Keratinocyte (primary cell): ENCODE measurements around the gene KIF3C. TPM values are rescaled to one million over a fixed set of nuclear protein-coding genes. Genes with fewer than 3 reads are reported as not detected.

Source experiments
- DNase-seq: peaks from one replicate; pipeline ENCODE4 v3.0.0-alpha.2; 2011; ENCODE audit warnings: low read depth, missing footprints, low spot score
- FAIRE-seq: peaks from 2 replicates; lab custom pipeline; 2011; peaks lifted over from hg19 to GRCh38; lab: Jason Lieb, UNC
- H2AFZ ChIP-seq: 2 replicates; pipeline ENCODE4 v1.6.0; 2012; ENCODE audit warnings: low read length, control low read depth, inconsistent platforms; ENCODE audit not compliant: control insufficient read depth
- H3K27ac ChIP-seq: 2 replicates; pipeline ENCODE4 v1.5.1; 2011; ENCODE audit warnings: low read length; ENCODE audit not compliant: control insufficient read depth, insufficient read depth
- H3K27me3 ChIP-seq: 3 replicates; pipeline ENCODE4 v1.6.0; 2011; ENCODE audit warnings: low read length; ENCODE audit not compliant: control insufficient read depth, insufficient read depth; ENCODE audit errors: extremely low read depth
- H3K36me3 ChIP-seq, 2 experiments: 2 replicates in 1 of 2; 3 replicates in 1 of 2; pipeline ENCODE4 v1.5.1; 2011; ENCODE audit warnings: low read length in 2 of 2, mild to moderate bottlenecking in 1 of 2; ENCODE audit not compliant: control insufficient read depth in 2 of 2, insufficient read depth in 2 of 2; ENCODE audit errors: extremely low read depth in 1 of 2
- H3K4me1 ChIP-seq: 3 replicates; pipeline ENCODE4 v1.5.1; 2011; ENCODE audit warnings: low read length; ENCODE audit not compliant: control insufficient read depth, insufficient read depth; ENCODE audit errors: extremely low read depth
- H3K4me2 ChIP-seq: 3 replicates; pipeline ENCODE4 v1.6.0; 2011; ENCODE audit warnings: low read depth, low read length; ENCODE audit not compliant: control insufficient read depth, insufficient read depth; ENCODE audit errors: extremely low read depth
- H3K4me3 ChIP-seq, 3 experiments: fragments of 200-600 bp in 1 of 3; sonication (generic) in 1 of 3; 2 replicates in 2 of 3; 3 replicates in 1 of 3; pipeline ENCODE4 v1.5.1; 2011 to 2016; ENCODE audit warnings: low read length in 3 of 3, mild to moderate bottlenecking in 3 of 3, control low read depth in 2 of 3, inconsistent platforms in 1 of 3, low read depth in 1 of 3, mixed read lengths in 1 of 3, mixed run types in 1 of 3, moderate library complexity in 1 of 3; ENCODE audit not compliant: control insufficient read depth in 2 of 3, insufficient read depth in 2 of 3; ENCODE audit errors: extremely low read depth in 1 of 3
- H3K79me2 ChIP-seq: 2 replicates; pipeline ENCODE4 v1.6.0; 2012; ENCODE audit warnings: low read length; ENCODE audit not compliant: control insufficient read depth, insufficient read depth
- H3K9ac ChIP-seq: 3 replicates; pipeline ENCODE4 v1.6.0; 2011; ENCODE audit warnings: low read length; ENCODE audit not compliant: control insufficient read depth, insufficient read depth; ENCODE audit errors: extremely low read depth
- H3K9me1 ChIP-seq: 3 replicates; pipeline ENCODE4 v1.6.0; 2011; ENCODE audit warnings: low read length; ENCODE audit not compliant: control insufficient read depth, insufficient read depth; ENCODE audit errors: extremely low read depth
- H3K9me3 ChIP-seq: 2 replicates; pipeline ENCODE4 v1.5.1; 2012; ENCODE audit warnings: low read depth, low read length; ENCODE audit not compliant: control insufficient read depth
- H4K20me1 ChIP-seq: 3 replicates; pipeline ENCODE4 v1.6.0; 2011; ENCODE audit warnings: low read length; ENCODE audit not compliant: control insufficient read depth, insufficient read depth; ENCODE audit errors: extremely low read depth
- CTCF ChIP-seq, 3 experiments: IDR thresholded peaks in 1 of 3; conservative IDR thresholded peaks in 1 of 3; optimal IDR thresholded peaks in 1 of 3; 2 replicates in 2 of 3; 3 replicates in 1 of 3; pipeline versions ENCODE3 to v1.5.1; 2011; ENCODE audit warnings: low read length in 3 of 3, mild to moderate bottlenecking in 3 of 3, moderate library complexity in 2 of 3, control low read depth in 1 of 3, inconsistent platforms in 1 of 3; ENCODE audit not compliant: insufficient read depth in 2 of 3; ENCODE audit errors: extremely low read depth in 1 of 3
- EZH2 ChIP-seq: IDR thresholded peaks from one replicate; pipeline ENCODE4 v1.6.1; 2012; ENCODE audit warnings: inconsistent platforms, mild to moderate bottlenecking, low read length, moderate library complexity
- dilution Hi-C: fragments of 300-500 bp; cut with MboI; formaldehyde crosslinking; loops from one replicate; pipeline ENCODE4 v1.7.0; 2020; ENCODE audit warnings: low sequenced_read_pairs; ENCODE audit not compliant: extremely low pct_ligation_motif_present
- polyA plus RNA-seq, 5 experiments: library from polyadenylated mRNA; depleted of rRNA in 3 of 5; stranded (reverse) in 3 of 5; stranded (forward) in 1 of 5; unstranded in 1 of 5; fragments of >200 nt; gene quantifications; 1 replicate in 1 of 5; 2 replicates in 3 of 5; 3 replicates in 1 of 5; pipeline versions ENCODE4 v1.2.1 to v1.2.3, GENCODE V29; 2011 to 2012; ENCODE audit warnings: missing spikeins in 2 of 5, low read depth in 1 of 5, low replicate concordance in 1 of 5

Gene KIF3C
- polyA plus RNA-seq, 1 donor (not counting 4 experiments of a cell fraction or from before 2014, with no cell fraction given), result 6.5 TPM

- peak overlapping the region; percentile 64 for H3K4me2 ChIP-seq
- peak overlapping the region; percentile 63 for H3K9ac ChIP-seq
- FAIRE-seq (peak; percentile 92), DNase-seq (peak; percentile 100)
- H3K9me3 ChIP-seq, result no peaks in the 10 kb centered on the region
- H3K9me1 ChIP-seq, result peaks cover 3% of the 10 kb centered on the region
- no peak overlapping the region for H2AFZ ChIP-seq
- H3K4me3 ChIP-seq, result peak overlapping the region in 1 of 3 experiments; percentile 30
- dilution Hi-C loops, result no loop called here
- TF ChIP-seq EZH2 (no peak), CTCF (optimal IDR thresholded peaks at IDR 0.05 in 1 of 3, IDR thresholded peaks at IDR 0.05 in 1 of 3, conservative IDR thresholded peaks at IDR 0.05 in 1 of 3; ENCODE audit: extremely low read depth in 1 of 3, insufficient read depth in 2 of 3, low read length in 3 of 3) (no peak)
- H3K79me2 ChIP-seq, result no peaks in the 10 kb centered on the region
- H3K27ac ChIP-seq, result peak overlapping the region; percentile 91
- H3K4me1 ChIP-seq, result peaks cover 44% of the 10 kb centered on the region
- no peaks in the 10 kb centered on the region for H3K27me3 ChIP-seq
- H4K20me1 ChIP-seq, result no peaks in the 10 kb centered on the region
- no peaks in the 10 kb centered on the region for H3K36me3 ChIP-seq
These were observed 26.7 kb upstream of the KIF3C start for GRCh38 chr2:26008851-26009566.

GRCh38 chr2:26008095-26008494 lies 25.8 kb upstream of the KIF3C start:
- TF ChIP-seq CTCF (optimal IDR thresholded peaks at IDR 0.05 in 1 of 3, IDR thresholded peaks at IDR 0.05 in 1 of 3, conservative IDR thresholded peaks at IDR 0.05 in 1 of 3; ENCODE audit: extremely low read depth in 1 of 3, insufficient read depth in 2 of 3, low read length in 3 of 3) (no peak), EZH2 (no peak)
- peaks cover 42% of the 10 kb centered on the region for H3K4me1 ChIP-seq
- H3K4me2 ChIP-seq, result peak overlapping the region; percentile 64
- dilution Hi-C loops, result no loop called here
- no peaks in the 10 kb centered on the region for H3K27me3 ChIP-seq
- H3K9me1 ChIP-seq, result peaks cover 3% of the 10 kb centered on the region
- H3K79me2 ChIP-seq, result no peaks in the 10 kb centered on the region
- H4K20me1 ChIP-seq, result no peaks in the 10 kb centered on the region
- H3K4me3 ChIP-seq, result no peak overlapping the region
- H2AFZ ChIP-seq, result no peak overlapping the region
- FAIRE-seq, result no peak
- H3K27ac ChIP-seq, result peak overlapping the region; percentile 91
- no peak for DNase-seq
- H3K9ac ChIP-seq, result peak overlapping the region; percentile 63
- no peaks in the 10 kb centered on the region for H3K9me3 ChIP-seq
- H3K36me3 ChIP-seq, result no peaks in the 10 kb centered on the region
